Measurements from ENCODE around the gene PRR11.

DNA sequence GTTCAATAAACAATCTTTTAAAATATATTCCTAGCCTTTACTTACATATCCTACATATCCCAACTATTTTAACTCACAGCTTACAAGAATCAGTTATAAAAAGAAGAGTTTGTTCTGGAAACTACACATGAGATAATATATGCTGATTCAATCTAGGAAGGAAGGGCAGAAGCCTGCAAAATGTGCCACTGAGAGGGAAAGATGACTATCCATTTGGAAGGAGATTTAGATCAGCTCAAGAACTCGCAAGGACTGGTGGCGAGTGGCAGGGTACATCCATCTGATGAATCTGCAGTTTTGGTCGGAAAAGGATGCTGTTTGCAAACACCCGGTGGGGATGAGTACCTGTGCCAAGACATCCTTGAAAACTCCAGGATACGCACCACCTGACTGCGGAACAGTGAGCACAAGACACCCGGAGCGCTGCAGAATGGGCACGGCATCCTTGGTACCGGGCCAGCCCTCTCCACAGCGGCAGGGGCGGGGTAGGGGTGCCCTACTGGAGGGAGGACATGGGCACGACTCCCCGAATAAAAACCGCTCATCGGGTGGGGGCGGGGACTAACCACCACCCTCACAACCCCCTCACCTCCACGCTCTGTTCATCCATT, 49.6 kb upstream of the PRR11 start:
- TF ChIP-seq PAX5 (IDR thresholded peaks at IDR 0.05; ENCODE audit: insufficient read depth, low read length, severe bottlenecking): no peak
- TF ChIP-seq SPI1 (IDR thresholded peaks at IDR 0.05; ENCODE audit: low read depth, low read length): no peak
- no peak for TF ChIP-seq POLR2A (IDR thresholded peaks at IDR 0.05; ENCODE audit: low read depth, low read length)

All from GM12891 (cell line).